ENCODE results near the gene DNAH7. TPM values are rescaled to one million over a fixed set of nuclear protein-coding genes. Genes with fewer than 3 reads are reported as not detected.

DNAH7 gene
- total and polyA plus RNA-seq, 2 donors from 2014 or later, result 3.8 to 15.7 TPM

GRCh38 chr2:195891081-195891480 is 177.6 kb downstream of the DNAH7 start:
- intact Hi-C loops (cut with DNase I), result no loop called here
- FAIRE-seq, result no peak
- H3K27me3 ChIP-seq (ENCODE audit: control insufficient read depth, insufficient read depth, low read length), result no peaks in the 10 kb centered on the region
- H3K9me3 ChIP-seq (ENCODE audit: control insufficient read depth in 2 of 3, insufficient read depth in 1 of 3, low read length in 3 of 3), result no peaks in the 10 kb centered on the region
- H3K4me3 ChIP-seq (ENCODE audit: low read length in 3 of 3), result no peak overlapping the region
- no peak for DNase-seq
- no peak overlapping the region for H3K27ac ChIP-seq (ENCODE audit: low read depth in 2 of 2, low read length in 2 of 2)
- no peaks in the 10 kb centered on the region for H3K36me3 ChIP-seq (ENCODE audit: control insufficient read depth in 2 of 3, insufficient read depth in 3 of 3, low read length in 3 of 3)
- H3K4me1 ChIP-seq (ENCODE audit: control insufficient read depth in 2 of 3, insufficient read depth in 2 of 3, low read depth in 1 of 3, low read length in 3 of 3), result no peaks in the 10 kb centered on the region
- H3K9ac ChIP-seq (ENCODE audit: low read length in 3 of 3), result no peak overlapping the region
- no peak for TF ChIP-seq CTCF (IDR thresholded peaks at IDR 0.05; ENCODE audit: borderline replicate concordance, extremely low read depth, insufficient read depth)

GRCh38 chr2:195879153-195879552 is 189.5 kb downstream of the DNAH7 start:
- TF ChIP-seq CTCF (IDR thresholded peaks at IDR 0.05; ENCODE audit: borderline replicate concordance, extremely low read depth, insufficient read depth), result no peak
- H3K27me3 ChIP-seq (ENCODE audit: control insufficient read depth, insufficient read depth, low read length), result no peaks in the 10 kb centered on the region
- H3K4me3 ChIP-seq (ENCODE audit: low read length in 3 of 3), result no peak overlapping the region
- H3K27ac ChIP-seq (ENCODE audit: low read depth in 2 of 2, low read length in 2 of 2), result no peak overlapping the region
- intact Hi-C loops (cut with DNase I), result no loop called here
- no peaks in the 10 kb centered on the region for H3K36me3 ChIP-seq (ENCODE audit: control insufficient read depth in 2 of 3, insufficient read depth in 3 of 3, low read length in 3 of 3)
- DNase-seq (no peak), FAIRE-seq (no peak)
- no peak overlapping the region for H3K9ac ChIP-seq (ENCODE audit: low read length in 3 of 3)
- no peaks in the 10 kb centered on the region for H3K9me3 ChIP-seq (ENCODE audit: control insufficient read depth in 2 of 3, insufficient read depth in 1 of 3, low read length in 3 of 3)
- no peaks in the 10 kb centered on the region for H3K4me1 ChIP-seq (ENCODE audit: control insufficient read depth in 2 of 3, insufficient read depth in 2 of 3, low read depth in 1 of 3, low read length in 3 of 3)

- intact Hi-C loops (cut with DNase I), result no loop called here
Observed at GRCh38 chr2:195871326-195871725, 197.3 kb downstream of the DNAH7 start.

More at GRCh38 chr2:195871326-195871725, 197.3 kb downstream of the DNAH7 start:
- DNase-seq (no peak), FAIRE-seq (no peak)
- Histone ChIP-seq H3K4me3 (ENCODE audit: low read length in 3 of 3) (no peak overlapping the region), H3K27me3 (ENCODE audit: control insufficient read depth, insufficient read depth, low read length) (no peaks in the 10 kb centered on the region), H3K9ac (ENCODE audit: low read length in 3 of 3) (no peak overlapping the region), H3K36me3 (ENCODE audit: control insufficient read depth in 2 of 3, insufficient read depth in 3 of 3, low read length in 3 of 3) (no peaks in the 10 kb centered on the region), H3K9me3 (ENCODE audit: control insufficient read depth in 2 of 3, insufficient read depth in 1 of 3, low read length in 3 of 3) (no peaks in the 10 kb centered on the region), H3K4me1 (ENCODE audit: control insufficient read depth in 2 of 3, insufficient read depth in 2 of 3, low read depth in 1 of 3, low read length in 3 of 3) (no peaks in the 10 kb centered on the region), H3K27ac (ENCODE audit: low read depth in 2 of 2, low read length in 2 of 2) (no peak overlapping the region)
- TF ChIP-seq CTCF (IDR thresholded peaks at IDR 0.05; ENCODE audit: borderline replicate concordance, extremely low read depth, insufficient read depth), result no peak

All from kidney (tissue), 14 donors.